Measurements from ENCODE around the gene TIAM2.
"Not testable (repeated sequence)": the region's sequence is repeated elsewhere in the genome, so short reads cannot be mapped to it uniquely, and the experiment has no call there.

Gene TIAM2

GRCh38 chr6:155173488-155173887 is 178.4 kb downstream of the TIAM2 start:
- DNase-seq, result no peak

- DNase-seq, result peak; percentile 57
Observed at GRCh38 chr6:155174576-155175211, 179.6 kb downstream of the TIAM2 start.

- peak; percentile 17 for DNase-seq
Observed at GRCh38 chr6:155177363-155177961, 182.3 kb downstream of the TIAM2 start.

- no peak for DNase-seq
Observed at GRCh38 chr6:155181498-155181897, 186.4 kb downstream of the TIAM2 start.

GRCh38 chr6:155182103-155182502 is 187.0 kb downstream of the TIAM2 start:
- DNase-seq, result no peak

GRCh38 chr6:155183095-155183494 is 188.0 kb downstream of the TIAM2 start:
- DNase-seq, result no peak

GRCh38 chr6:155185041-155185440 is 189.9 kb downstream of the TIAM2 start:
- not testable (repeated sequence) for DNase-seq

GRCh38 chr6:155185544-155185943 is 190.4 kb downstream of the TIAM2 start:
- peak; percentile 7 for DNase-seq

GRCh38 chr6:155186052-155186658 is 191.0 kb downstream of the TIAM2 start:
- DNase-seq, result peak; percentile 65

- DNase-seq, result no peak
Observed at GRCh38 chr6:155187106-155187505, 192.0 kb downstream of the TIAM2 start.

GRCh38 chr6:155187994-155188706 is 193.0 kb downstream of the TIAM2 start:
- no peak for DNase-seq

GRCh38 chr6:155188707-155189496 is 193.8 kb downstream of the TIAM2 start:
- no peak for DNase-seq

GRCh38 chr6:155190677-155191076 is 195.6 kb downstream of the TIAM2 start:
- no peak for DNase-seq

- DNase-seq, result no peak
Observed at GRCh38 chr6:155193526-155193925, 198.4 kb downstream of the TIAM2 start.

- no peak for DNase-seq
Observed at GRCh38 chr6:155194399-155194798, 199.3 kb downstream of the TIAM2 start.

- no peak for DNase-seq
Observed at GRCh38 chr6:155195903-155196302, 200.8 kb downstream of the TIAM2 start.

- DNase-seq, result no peak
Observed at GRCh38 chr6:155196911-155197310, 201.8 kb downstream of the TIAM2 start.

GRCh38 chr6:155197932-155198331 is 202.8 kb downstream of the TIAM2 start:
- DNase-seq, result no peak

GRCh38 chr6:155200012-155200411 is 204.9 kb downstream of the TIAM2 start:
- DNase-seq, result no peak

GRCh38 chr6:155201461-155202226 is 206.5 kb downstream of the TIAM2 start:
- DNase-seq, result no peak

- DNase-seq, result no peak
Observed at GRCh38 chr6:155207223-155207622, 212.1 kb downstream of the TIAM2 start.

GRCh38 chr6:155212106-155212505 is 217.0 kb downstream of the TIAM2 start:
- DNase-seq, result no peak
